Germinal center (tissue), 1 donor: ENCODE results near the gene DMD.

Experiments used
- DNase-seq: peaks from one replicate; pipeline ENCODE4 v3.0.0; 2012; ENCODE audit warnings: mixed read lengths, low spot score

DMD gene

DNA sequence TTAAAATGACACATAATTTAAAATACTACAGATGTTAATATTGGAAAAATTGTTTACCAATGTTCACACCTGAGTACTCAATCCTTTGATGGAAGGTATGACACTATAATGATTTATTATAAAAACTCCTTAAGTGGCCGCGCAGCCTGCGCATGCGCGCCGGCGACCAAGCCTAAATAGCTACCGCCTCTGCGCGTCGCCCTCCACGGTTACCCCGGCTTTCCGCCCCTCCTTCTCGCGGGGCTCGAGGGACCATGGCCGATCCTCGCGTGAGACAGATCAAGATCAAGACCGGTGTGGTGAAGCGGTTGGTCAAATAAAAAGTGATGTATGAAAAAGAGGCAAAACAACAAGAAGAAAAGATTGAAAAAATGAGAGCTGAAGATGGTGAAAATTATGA lies 170.2 kb downstream of the DMD start:
- no peak for DNase-seq

DNA sequence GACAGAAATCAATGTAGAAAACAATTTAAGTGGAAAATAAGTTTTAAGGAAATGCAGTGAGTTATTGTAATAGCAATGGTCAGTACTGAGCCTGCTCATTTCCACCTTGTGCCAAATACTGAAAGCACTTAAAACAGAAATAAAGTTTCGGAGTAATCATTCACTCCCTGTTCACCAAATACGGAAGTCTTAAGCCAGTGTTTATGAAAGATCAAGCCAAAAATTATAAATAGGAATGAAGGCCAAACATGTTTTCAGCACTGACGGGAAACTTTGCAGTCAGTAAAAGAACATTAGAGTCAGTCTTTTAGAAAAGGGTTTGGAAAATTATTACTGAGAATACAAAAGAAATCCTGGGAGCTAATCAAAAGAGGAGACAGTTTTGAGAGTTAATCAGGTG lies 178.6 kb downstream of the DMD start:
- DNase-seq: no peak

DNA sequence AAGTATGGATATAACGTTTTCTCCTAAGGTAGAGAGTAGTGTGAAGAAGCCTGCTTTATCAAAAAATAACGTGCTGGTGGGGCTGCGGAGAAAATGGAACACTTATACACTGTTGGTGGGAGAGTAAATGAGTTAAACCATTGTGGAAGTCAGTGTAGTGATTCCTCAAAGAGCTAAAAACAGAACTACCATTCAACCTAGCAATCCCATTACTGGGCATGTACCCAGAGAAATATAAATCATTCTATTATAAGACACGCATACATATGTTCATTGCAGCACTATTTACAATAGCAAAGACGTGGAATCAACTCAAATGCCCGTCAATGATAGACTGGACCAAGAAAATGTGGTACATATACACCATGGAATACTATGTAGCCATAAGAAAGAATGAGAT lies 196.4 kb downstream of the DMD start:
- DNase-seq: no peak

DNA sequence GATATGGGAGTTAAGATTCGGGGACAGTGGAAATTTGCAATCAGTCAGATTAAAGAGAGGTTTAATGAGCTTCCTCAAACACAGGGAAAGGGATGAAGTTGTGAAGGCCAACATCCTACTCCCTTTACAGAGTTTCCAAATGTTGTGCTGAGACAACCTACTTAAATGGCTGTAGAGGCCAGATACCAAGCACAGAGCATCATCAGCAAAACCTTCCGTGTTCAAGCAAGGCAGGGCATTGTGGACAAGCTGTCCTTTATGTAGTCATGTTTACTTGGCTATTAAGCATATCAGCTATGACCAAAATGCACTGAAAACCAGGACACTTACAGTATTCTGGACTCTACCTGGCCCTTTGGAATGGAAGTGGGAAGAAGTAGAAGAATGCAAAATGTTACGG lies 197.3 kb downstream of the DMD start:
- no peak for DNase-seq

DNA sequence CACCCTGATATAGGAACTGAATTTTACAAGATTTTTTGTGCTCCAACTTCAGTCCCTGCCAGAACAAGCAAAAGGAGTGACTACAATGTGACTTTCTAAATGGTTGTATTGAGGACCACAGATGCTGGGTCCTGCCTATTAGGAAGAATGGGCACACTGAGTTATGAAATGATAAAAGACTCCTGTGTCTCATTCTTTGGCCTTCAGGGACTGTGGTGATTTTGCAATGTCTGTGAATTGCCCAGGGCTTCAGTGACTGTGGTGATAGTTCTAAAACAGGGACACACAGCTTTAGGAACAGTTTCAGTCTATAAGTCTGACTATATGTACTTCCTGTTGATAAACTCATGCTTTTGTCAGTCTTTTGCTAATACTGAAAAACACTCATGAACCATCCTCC lies 210.2 kb downstream of the DMD start:
- DNase-seq: no peak

DNA sequence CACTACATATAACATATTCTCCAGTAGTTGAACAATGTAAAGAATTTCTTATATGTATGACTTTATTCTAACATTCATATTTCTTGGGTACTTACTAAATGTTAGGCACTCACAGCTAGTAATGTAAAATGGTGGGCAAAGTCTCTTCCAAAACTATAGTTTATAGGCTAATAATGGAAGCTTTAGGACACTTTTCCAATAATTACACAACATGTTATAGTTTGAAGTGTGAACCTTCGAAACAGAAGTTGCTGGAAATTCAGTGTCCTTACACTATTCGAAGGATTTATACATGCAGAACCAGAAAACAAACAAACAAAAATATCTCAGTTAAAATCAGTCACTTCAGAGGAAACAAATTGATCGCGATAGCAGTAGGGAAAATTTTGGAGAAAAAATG lies 212.6 kb downstream of the DMD start:
- no peak for DNase-seq

DNA sequence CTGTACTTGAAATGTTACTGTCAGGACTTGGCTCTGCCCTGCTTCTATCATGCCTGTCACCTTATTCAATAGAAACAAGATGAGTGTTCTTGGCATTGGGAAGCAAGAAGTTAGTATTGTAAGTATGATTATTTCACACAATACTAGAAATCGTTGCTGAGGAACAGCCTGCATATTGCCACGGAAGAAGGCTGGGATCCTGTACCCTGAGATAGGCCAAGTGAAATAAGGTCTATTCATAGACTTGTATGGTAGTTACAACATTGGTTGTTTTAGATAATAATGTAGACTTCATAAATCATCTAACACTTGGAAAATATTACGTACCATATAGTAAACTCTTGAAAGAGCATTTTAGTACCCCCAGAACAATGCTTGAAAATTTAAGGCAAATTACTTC lies 215.9 kb downstream of the DMD start:
- DNase-seq: no peak

DNA sequence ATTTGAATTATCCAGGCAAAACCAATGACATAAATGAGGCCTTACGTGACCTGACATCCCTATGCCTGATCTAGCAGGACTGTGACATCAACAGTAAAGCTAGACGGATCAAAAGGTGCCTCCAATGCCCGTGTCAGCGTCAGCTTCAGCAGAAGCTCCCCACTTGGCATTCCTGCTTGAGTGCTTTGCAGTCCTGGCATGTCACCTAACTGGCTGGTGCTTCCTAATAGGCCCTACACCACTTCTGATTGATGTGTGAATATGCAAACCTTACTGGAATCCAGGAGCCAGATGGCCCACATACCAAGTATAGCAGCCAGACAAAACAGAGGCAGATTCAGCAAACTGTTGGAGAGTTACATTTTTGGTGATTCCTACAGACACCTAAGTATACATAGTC lies 224.2 kb downstream of the DMD start:
- DNase-seq: no peak

DNA sequence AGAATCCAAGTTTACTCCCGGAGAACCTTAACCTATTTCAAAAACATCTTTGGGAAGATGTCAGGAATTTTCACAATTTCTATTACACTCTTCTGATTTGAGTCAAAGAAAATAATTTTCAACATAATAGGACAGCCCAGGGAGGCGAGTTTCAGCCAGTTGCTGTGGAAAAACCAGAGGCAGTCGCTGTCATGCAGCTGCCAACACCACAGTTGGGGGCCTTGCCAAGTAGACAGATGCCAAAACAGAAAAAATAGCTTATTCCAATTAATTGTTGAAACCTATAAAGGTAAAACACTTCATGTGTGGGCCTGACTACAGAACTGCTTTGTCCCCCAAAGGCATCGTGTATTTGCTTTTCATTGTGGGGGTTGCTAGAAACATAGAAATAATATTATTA lies 225.8 kb downstream of the DMD start:
- DNase-seq: no peak

DNA sequence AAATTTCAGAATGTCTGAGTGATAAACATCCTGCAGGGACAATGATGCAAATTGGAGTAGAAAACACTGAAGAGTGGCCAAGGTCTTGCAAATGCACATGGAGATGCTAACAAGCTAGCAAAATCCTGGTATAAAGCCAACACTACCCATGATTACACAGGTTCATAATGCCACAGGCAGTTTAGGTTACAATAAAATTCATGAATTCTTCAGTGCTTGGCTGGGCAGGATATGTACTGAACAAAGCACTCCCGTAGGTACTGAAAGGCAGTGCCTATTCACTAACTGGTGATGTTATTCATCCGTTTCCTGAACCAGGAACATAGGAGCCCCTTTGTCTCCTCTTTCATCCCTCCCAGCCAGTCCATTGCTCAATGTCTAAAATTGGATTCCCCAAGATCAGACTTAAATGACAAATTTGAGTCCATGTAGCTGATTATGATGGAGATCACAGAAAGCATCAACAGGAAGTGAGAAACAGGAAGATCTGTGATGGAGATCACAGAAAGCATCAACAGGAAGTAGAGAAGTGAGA lies 244.5 kb downstream of the DMD start:
- DNase-seq: no peak

DNA sequence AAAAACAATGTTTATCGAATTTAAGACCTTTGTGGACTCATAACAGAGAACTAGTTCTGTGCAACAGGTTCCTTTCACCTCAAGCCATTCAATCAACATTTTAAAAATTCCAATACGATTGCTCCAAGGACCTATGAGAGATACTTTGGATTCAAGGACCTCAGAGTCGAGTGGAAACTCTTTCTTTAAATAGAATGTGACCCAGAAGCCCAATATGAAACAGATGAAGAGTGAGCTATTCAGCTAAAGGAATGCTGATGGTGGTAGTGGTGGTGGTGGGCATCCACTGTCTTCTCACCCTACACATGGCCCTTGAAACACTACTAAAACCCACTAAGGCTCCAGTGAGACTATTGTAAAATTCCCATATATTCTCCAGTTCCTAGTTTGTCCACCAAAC lies 257.2 kb downstream of the DMD start:
- DNase-seq: no peak

DNA sequence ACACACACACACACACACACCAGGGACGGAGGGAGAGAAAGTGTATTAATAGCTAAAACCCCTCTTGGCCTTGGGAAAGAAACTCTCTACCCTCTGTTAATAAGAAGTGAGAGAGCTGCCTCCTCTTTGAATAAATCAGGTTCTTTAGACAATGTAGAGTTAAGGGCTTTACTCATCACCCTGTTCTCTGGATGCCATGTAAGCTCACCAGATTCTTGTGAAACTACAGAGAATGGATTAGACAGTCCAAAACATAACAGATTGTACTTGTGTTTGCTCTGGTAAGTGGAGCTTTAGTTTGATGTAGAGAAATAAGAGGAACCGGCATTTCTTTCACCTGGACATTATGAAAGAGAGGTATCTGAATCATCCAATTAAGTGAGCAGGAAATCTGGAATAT lies 263.2 kb downstream of the DMD start:
- DNase-seq: no peak

DNA sequence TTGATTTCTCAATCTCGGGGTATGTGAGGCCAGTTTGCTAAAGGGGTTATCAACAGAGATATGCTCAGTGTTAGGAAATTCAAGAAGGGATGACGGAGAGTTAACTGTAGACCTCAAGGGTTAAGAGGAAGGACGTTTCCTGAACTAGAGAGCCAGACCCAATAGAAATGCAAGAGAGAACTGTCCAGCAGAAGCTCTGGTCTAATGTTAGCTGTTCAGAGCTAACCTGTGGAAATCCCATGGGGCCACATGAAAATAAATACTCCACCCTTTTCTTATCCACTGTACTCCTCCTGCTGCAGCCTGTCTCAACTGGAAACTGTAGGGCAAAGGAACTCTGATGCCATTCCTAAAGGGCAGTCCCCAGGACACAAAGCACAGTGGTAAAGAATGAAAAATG lies 274.3 kb downstream of the DMD start:
- no peak for DNase-seq

DNA sequence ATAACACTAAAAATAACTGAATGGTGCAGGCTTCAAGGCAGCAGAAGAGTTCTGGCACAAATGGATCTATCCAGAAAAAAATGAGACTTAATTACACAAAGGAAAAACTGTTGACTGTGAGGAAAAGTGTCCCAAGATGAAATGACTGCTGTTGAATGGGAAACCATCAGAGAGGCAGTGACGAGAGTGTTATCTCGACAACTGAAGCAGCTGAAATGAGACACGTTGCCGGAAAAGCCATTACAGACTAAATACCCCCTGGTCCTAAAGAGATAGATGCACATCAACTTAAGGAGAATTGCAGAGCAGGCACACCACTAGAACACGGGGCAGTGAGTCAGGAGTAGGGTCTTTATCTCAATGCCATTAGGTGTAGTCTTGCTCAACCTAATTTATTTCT lies 277.8 kb downstream of the DMD start:
- DNase-seq: no peak

DNA sequence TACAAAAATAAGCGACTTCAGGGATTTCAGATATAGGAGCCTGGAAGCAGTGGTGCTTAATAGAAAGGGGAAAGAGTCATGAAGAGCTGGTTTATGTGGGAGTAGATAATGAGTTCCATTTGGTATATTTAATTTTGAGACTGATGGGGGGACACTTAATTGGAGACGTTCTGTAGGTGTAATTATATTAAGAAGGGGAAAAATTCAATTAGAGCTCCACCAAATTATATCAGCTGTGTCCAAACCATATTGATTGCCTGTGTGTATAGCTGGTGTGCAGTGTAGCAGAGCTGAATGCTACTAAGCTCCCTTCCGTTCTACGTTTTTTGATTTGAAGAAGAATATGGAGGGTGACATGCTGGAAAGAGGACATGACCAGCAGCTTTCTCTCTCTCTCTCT lies 282.3 kb downstream of the DMD start:
- DNase-seq: no peak

DNA sequence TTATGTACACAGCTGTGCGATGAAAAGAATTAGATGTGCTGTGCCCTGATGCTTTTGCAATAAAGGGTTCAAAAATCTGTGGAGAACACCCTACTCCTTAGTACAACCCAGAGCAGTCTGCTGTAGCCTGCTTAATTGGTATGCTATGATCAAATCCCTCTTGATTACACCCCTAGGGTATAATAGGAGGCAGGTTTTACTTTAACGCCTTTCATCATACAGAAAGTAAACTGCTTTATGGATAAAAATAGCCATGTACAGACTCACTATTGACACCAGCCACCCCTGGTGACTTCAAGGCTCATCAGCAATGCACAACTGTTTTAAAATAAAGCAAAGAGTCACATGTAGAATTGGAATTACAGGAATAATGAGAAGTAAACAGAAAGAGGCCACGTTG lies 315.3 kb downstream of the DMD start:
- no peak for DNase-seq

DNA sequence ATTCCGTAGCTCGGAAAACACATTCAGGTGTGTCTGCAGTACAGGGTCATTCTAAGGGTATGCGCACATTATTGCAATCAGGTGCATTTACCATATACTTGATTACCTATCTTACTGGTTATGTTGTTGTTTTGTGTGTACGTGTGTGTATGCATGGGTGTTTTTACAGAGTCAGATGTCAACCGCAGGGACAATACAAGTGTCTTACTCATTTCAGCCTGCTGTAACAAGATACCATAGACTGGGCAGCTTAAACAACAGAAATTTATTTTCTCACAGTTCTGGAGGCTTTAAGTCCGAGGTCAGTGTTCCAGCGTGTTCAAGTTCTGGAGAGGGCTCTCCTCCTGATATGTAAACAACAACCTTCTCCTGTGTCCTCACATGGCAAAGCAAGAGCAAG lies 316.7 kb downstream of the DMD start:
- DNase-seq: no peak

DNA sequence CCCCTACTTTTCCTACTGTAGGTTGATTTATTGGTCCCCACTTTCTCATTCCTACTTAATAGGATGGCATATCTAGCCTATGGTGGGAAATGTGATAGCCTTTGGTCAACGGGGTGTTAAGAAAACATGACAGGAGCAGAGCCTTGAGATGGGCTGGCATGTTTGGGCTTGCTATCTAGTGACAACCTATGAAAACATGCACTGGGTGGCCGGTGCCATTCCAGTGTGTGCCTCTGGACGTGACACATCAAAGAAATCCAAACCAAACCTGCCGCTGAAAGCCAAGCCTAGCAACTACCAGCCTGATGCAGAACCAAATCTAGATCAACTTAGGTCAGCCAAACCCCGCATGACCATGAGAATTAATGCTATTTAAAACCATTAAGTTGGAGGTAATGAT lies 317.6 kb downstream of the DMD start:
- DNase-seq: no peak

DNA sequence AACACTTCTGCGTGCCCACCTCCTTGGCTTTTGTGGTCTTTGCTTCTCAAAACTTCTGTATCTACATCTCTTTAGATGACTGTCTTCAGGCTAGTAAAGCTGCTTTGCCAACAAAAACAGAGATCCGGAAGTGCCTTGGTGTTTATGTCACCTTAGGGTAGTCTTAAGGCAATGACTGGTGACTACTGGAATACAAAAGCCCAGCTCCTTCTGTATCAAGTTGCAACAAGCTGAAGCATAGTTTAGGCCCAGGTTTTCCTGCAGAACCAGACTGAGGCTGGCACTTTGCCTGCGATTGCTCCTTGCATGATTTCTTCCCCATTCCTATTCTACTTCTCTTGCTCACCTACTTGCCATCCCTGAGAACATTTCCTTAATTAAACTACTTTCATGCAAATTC lies 333.8 kb downstream of the DMD start:
- no peak for DNase-seq

DNA sequence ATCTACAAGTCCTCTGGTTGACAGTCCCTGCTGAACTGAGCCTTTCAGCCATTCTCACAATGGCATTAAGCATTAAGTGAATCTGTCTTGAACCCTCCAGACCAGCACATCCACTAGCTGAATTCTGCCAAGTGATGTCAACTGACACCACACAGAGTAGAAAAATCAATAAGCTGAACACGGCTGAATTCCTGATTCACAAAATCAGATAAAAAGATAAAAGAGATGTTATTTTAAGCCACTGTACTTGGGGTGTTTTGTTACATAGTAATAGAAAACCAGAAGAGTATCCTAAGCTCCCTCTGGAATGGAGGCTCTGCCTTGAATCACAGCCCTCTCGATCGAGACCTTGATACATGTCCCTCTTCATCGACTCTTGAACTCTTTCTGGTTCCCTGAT lies 336.5 kb downstream of the DMD start:
- no peak for DNase-seq

DNA sequence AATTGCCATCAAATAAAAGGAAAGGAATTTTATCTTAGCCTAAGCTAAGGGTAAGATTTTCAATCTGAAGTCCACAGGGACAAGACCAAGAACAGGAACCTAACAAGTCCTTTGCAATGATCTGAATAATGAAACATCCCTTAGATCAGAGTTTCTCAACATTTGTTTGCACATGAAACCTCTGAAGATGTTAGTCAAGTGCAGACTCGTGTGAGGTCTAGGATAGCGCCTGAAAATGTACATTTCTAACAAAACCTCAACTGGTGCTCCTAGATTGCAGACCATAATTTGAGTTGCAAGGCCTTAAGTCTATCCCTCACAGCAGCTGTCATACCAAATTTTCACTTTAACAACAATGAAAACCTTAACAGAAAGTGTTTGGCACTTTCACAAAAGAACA lies 337.6 kb downstream of the DMD start:
- DNase-seq: no peak

DNA sequence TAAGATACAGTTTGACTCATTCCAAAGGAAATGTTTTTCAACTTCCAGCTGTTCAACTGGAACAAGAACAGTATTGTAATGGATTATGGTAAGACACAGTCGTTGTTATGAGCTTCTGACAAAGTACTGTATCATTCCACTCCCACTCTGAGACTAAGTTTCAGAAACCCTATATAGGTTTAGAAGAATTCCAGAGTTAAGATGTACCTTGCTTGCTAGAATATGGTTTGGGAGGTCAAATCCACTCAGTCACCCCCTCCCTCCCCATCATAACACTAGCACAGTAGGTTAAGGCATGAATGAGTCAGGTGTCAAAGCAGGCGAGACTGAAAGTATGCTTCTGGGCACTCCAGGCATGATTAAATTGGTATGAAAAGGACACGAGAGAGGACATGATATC lies 339.7 kb downstream of the DMD start:
- DNase-seq: no peak

DNA sequence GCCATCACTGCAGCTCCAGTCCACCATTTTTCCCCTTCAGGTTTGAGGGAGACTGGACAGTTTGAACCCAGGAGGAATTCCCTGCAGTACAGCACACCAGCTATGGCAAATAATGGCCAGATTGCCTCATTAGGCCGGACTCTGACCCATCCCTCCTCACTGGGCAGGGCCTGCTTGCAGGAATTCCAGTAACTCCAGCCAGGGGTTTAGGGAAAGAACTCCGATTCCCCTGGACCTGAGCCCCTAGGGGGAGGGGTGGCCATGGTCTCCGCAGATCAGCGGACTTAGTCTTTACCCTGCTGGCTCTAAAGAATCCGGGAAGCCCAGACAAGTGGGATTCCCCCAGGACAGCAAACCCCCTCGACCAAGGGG lies 342.8 kb downstream of the DMD start:
- DNase-seq: no peak

DNA sequence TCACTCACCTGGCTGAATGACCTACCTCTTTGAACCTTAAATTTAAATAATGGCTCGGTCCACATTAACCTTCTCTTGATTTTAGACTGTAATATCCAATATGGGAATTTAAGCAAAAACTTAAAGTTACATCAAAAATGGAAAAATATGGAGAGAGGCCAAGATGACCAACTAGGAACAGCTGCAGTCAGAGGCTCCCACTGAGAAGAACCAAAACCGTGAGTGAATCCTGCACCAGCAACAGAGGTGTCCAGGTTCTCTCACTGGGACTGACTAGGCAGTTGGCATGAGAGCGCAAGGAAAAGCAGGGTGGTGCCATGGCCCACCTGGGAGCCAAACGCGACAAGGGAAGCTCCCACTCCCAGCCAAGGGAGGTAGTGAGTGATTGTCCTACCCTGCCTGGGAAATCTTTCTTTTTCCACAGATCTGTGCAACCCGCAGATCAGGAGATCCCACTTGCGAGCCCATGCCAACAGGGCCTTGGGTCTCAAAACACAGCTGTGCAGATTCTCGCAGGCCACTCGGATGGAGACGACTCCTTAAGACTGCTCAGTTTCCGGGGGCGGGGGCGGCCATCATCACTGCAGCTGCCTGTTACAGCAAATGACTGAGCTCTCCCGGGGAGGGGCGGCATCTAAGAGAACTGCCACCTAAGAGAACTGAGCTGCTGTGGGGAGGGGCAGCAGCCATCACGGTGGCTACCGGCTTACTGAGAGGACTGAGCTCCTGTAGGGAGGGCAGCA lies 343.4 kb downstream of the DMD start:
- no peak for DNase-seq

DNA sequence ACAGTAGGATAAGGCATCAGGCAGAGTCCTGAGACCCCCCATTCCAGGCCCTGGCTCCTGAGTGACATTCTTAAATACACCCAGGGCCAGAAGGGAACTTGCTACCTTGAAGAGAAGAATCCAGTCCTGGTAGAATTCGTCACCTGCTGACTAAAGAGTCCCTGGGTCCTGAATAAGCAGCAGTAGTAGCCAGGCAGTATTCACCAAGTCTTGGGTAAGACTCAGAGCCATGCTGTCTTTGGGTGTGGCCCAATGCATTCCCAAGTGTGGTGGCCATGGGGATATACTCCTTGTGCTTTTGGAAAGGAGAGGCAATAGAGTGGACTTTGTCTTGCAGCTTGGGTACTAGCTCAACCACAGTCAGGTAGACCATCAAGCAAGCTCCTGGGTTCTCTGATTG lies 359.1 kb downstream of the DMD start:
- no peak for DNase-seq
